ENCODE measurements around the gene HFE.
"Not testable (repeated sequence)": the region's sequence is repeated elsewhere in the genome, so short reads cannot be mapped to it uniquely, and the experiment has no call there.

The HFE gene

DNA sequence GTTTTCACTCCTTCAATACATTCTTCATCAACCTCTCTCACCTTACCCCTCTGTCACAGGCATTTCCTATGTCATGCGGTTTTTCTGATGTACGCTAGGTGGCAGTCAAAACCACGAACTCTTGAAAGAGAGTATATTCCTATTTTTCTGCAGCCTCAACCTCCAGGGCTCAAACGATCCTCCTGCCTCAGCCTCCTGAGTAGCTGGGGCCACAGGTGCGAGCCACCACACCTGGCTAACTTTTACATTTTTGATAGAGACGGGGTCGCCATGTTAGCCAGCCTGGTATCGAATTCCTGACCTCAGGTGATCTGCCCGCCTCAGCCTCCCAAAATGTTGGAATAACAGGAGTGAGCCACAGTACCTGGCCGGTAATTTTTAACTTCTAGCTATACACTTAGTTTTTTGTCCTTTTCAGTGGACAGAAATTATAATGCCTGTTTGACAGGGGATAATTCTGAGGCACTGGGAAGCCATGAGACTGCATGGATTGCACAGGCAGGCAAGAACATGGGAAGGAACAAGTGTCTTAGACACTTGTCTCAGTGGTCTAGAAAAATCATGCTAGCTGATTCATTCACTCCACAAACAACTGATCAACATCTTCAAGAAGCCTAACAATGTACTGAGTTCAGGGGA lies 22.5 kb upstream of the HFE start:
- DNase-seq = no peak

DNA sequence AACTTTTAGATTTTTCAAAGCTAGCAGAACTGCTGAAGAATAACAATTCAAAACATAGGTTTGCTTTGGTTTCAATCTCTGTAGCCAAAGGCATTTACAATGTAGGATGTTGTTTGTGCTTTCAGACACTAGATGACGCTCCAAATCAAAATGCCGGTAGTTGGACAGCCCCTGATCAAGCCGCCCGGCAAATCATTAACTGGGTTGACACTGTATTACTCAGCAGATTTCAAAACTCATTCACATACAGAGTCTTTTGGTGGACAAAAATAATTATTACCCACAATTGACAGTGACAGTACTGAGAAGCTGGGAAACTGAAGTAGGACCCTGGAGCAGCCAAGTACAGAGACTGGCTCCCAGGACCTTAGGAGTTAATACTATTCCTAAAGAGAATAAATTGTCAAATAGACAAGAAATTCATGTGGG lies 21.3 kb upstream of the HFE start:
- DNase-seq = no peak

DNA sequence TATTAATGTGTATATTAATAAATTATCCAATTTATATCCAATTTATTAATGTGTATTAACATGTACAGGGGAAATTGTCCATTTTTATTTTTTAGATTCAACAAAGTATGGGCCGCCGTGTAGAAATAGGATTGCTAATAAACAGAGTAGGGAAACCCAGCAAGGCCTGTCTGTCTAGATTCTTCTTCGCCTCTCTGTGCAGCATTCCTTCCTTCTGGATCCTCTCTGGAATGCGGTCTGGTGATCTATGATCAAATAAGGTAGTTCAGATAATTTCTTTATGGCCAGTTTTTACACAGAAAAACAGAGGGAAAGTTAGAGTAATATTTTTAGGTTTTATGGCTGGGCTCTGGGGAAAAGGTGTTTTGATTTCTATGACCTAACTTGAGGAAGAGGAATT lies 19.9 kb upstream of the HFE start:
- DNase-seq = no peak

DNA sequence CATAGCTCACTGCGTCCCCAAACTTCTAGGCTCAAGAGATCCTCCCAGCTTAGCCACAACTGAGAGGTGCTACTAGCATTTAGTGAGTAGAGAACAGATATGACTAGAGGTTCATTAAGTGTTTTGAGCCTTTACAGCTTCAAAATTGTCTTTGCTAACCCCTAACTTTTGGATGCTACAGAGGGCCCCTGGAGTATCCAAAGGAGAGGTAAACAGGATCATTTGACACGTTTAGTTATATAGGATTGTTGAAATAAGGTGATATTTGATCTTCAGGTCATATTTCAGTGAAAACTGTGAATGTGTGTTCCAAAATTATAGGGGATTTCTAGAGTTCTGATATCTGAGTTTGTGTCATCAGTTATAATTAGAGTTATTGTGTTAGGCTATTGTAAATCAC lies 19.2 kb upstream of the HFE start:
- no peak for DNase-seq

DNA sequence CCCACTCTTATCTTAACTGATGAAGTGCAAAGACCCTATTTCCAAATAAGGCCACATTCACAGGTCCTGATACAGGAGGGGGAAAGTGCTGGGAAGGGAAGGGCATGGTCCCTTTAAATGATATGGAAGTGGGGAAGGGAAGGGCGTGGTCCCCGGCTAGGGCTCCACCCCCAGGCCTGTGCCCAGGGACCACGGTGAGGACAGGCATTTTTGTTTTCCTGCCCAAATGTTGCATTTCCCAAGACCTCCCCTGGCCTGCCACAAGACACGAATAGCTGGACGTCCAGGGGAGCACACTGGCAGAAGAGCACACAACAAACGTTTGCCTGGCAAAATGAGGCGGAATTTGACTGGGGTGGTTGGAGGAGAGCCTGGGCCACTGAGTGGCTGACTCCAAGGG lies 16.1 kb upstream of the HFE start:
- DNase-seq = no peak

DNA sequence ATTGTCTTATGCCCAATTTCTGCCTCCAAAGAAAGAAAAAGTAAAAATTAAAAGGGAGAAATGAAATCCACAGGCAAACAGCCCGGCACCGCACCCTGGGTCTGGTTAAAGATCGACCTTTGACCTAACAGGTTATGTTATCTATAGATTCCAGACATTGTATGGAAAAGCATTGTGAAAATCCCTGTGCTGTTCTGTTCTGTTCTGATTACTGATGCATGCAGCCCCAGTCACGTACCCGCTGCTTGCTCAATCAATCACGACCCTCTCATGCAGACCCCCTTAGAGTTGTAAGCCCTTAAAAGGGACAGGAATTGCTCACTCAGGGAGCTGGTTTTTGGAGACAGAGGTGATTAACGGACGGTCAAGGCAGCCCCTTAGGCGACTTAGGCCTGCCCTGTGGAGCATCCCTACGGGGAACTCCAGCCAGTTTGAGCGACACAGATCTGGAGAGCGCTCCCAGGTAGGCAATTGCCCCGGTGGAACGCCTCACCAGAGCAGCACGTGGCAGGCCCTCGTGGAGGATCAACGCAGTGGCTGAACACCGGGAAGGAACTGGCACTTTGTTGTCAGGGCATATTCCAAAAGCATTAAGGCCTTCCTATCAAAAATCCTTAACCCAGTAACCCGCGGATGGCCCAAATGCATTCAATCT lies 12.0 kb upstream of the HFE start:
- DNase-seq = no peak

DNA sequence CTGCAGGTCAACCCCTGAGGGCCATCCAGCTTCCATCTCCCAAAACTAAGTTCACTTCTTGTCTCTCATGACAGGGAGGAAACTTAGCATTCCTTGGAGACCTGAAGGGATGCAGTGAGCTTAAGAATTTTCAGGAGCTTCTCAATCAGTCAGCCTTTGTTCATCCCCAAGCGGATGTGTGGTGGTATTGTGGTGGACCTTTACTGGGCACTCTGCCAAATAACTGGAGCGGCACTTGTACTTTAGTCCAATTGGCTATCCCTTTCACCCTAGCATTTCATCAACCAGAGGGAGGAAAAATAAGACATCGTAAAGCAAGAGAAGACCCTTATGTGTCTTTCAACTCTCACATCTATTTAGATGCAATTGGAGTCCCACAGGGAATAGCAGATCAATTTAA lies 9.2 kb upstream of the HFE start:
- DNase-seq = not testable (repeated sequence)

DNA sequence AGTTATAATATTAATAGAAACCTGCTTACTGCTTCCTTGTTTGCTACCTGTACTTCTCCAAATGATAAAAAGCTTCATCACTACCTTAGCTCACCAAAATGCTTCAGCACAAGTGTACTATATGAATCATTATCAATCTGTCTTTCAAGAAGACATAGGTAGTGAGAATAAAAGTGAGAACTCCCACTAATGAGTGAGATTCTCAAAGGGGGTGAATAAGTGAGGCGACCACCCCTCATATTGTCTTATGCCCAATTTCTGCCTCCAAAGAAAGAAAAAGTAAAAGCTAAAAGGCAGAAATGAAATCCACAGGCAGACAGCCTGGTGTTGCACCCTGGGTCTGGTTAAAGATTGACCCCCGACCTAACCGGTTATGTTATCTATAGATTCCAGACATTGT lies 6.1 kb upstream of the HFE start:
- not testable (repeated sequence) for DNase-seq

DNA sequence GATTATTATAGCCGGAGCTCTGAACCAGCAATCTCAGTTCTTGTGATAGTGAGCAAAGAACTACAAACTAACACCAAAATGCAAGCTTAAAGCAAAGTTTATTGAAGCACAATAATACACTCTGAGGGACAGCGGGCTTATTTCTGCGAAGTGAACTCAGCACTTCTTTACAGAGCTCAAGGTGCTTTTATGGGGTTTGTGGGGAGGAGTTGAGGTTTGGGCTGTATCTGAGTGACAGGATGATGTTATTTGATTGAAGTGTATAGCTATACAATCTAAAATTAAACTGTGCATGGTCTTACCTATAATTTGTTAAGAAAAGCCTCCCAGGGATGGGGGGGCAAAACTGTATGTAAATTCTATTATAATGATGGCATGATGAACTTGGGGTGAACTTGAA lies 1.0 kb upstream of the HFE start:
- no peak for DNase-seq

DNA sequence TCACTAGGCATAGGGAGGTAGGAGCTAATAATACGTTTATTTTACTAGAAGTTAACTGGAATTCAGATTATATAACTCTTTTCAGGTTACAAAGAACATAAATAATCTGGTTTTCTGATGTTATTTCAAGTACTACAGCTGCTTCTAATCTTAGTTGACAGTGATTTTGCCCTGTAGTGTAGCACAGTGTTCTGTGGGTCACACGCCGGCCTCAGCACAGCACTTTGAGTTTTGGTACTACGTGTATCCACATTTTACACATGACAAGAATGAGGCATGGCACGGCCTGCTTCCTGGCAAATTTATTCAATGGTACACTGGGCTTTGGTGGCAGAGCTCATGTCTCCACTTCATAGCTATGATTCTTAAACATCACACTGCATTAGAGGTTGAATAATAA lies 1.1 kb downstream of the HFE start:
- no peak for DNase-seq

DNA sequence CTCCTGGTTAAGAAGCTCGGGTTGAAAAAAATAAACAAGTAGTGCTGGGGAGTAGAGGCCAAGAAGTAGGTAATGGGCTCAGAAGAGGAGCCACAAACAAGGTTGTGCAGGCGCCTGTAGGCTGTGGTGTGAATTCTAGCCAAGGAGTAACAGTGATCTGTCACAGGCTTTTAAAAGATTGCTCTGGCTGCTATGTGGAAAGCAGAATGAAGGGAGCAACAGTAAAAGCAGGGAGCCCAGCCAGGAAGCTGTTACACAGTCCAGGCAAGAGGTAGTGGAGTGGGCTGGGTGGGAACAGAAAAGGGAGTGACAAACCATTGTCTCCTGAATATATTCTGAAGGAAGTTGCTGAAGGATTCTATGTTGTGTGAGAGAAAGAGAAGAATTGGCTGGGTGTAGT lies 2.0 kb downstream of the HFE start:
- no peak for DNase-seq

DNA sequence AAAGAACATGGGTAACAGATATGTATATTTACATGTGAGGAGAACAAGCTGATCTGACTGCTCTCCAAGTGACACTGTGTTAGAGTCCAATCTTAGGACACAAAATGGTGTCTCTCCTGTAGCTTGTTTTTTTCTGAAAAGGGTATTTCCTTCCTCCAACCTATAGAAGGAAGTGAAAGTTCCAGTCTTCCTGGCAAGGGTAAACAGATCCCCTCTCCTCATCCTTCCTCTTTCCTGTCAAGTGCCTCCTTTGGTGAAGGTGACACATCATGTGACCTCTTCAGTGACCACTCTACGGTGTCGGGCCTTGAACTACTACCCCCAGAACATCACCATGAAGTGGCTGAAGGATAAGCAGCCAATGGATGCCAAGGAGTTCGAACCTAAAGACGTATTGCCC lies 5.2 kb downstream of the HFE start:
- no peak for DNase-seq

DNA sequence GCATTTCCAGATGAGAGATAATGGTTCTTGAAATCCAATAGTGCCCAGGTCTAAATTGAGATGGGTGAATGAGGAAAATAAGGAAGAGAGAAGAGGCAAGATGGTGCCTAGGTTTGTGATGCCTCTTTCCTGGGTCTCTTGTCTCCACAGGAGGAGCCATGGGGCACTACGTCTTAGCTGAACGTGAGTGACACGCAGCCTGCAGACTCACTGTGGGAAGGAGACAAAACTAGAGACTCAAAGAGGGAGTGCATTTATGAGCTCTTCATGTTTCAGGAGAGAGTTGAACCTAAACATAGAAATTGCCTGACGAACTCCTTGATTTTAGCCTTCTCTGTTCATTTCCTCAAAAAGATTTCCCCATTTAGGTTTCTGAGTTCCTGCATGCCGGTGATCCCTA lies 6.8 kb downstream of the HFE start:
- DNase-seq = no peak

DNA sequence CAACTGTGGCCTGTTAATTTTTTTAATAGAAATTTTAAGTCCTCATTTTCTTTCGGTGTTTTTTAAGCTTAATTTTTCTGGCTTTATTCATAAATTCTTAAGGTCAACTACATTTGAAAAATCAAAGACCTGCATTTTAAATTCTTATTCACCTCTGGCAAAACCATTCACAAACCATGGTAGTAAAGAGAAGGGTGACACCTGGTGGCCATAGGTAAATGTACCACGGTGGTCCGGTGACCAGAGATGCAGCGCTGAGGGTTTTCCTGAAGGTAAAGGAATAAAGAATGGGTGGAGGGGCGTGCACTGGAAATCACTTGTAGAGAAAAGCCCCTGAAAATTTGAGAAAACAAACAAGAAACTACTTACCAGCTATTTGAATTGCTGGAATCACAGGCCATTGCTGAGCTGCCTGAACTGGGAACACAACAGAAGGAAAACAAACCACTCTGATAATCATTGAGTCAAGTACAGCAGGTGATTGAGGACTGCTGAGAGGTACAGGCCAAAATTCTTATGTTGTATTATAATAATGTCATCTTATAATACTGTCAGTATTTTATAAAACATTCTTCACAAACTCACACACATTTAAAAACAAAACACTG lies 10.1 kb downstream of the HFE start:
- peak; percentile 10 for DNase-seq

DNA sequence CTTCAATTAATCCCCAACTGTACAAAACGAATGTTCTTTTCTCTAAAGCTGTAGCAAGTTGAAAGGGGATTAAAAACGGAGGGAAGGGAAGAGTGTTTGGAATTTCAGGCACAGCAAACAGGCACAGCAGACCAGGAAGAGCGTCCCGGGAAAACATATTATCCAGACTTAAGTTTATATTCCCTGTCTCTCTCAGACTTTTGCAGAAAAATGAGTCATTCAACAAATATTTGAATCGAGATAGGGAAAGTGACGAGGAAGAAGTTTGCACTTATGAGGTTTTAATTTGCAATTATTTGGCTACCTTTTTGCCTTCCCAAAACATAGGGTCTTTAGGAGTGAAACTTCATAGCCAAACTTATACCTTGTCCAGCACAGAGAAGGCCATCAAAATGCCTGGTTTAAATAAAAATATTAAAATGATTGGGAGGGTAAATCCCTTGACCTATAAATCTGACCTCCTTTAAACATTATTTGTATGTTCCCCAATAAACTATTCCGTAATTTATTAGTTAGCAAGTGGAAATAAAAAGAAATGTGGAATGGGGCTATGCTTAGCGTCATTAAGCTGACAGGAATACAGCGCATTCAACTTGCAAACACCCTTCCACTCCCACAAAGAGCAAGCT lies 16.0 kb downstream of the HFE start:
- no peak for DNase-seq

DNA sequence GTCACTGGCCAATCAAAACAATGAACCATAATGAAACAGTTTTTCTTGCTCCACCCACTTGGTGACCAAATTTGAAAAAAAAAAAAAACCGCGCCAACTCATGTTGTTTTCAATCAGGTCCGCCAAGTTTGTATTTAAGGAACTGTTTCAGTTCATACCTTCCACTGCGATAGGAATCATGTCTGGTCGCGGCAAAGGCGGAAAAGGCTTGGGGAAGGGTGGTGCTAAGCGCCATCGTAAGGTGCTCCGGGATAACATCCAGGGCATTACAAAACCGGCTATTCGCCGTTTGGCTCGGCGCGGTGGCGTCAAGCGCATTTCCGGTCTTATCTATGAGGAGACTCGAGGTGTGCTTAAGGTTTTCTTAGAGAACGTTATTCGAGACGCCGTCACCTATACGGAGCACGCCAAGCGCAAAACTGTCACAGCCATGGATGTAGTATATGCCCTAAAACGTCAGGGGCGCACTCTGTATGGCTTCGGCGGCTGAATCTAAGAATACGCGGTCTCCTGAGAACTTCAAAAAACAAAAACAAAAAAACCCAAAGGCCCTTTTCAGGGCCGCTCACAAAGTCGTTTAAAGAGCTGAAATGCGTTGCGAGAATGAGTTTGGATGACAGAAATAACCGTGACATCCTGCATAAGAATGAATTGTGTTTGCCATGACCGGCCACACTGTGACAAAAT lies 16.7 kb downstream of the HFE start:
- DNase-seq = peak; percentile 84

DNA sequence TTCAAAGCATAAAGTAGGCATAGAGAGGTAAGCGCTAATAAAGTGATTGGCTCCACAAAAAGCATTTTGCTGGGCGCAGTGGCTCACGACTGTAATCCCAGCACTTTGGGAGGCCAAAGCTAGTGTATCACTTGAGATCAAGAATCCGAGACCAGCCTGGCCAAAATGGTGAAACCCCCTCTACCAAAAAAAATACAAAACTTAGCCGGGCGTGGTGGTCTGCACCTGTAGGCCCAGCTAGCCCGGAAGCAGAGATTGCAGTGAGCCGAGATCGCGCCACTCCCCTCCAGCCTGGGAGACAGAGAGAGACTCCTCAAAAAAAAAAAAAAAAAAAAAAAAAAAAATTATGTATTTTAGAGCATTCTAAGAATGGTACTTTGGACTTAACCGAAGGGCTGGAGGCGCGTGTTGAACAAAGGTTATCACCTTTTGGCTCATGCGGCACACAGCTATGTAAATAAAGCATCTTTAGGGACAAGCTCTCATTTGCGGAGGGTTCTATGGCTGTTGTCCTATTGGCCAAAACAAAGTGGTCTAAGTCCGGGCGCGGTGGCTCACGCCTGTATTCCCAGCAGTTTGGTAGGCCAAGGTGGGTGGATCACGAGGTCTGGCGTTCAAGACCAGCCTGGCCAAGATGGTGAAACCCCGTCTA lies 17.4 kb downstream of the HFE start:
- DNase-seq = no peak

DNA sequence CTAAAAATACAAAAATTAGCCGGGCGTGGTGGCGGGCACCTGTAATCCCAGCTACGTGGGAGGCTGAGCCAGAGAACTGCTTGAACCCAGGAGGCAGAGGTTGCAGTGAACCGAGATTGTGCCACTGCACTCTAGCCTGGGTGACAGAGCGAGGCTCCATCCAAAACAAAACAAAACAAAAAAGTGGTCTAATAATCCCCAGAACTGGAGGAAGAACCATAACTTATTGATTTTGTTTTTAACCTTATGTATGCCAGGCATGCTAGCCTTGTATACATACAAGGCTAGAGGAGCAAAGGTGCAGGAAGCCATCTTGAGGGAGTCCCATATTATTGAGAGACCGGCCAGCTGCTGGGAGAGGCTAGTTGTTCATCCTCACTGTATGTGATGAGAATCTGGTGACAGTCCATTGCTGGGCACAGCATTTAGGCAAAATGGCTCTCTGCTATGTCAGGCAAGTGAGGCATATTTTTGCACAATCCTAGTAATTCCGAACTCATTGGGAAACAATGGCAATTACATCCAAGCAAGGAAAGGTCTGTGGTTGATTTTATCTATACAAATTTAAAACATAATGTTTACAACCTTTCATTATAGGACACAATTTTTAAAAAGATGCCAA lies 18.0 kb downstream of the HFE start:
- DNase-seq = no peak

DNA sequence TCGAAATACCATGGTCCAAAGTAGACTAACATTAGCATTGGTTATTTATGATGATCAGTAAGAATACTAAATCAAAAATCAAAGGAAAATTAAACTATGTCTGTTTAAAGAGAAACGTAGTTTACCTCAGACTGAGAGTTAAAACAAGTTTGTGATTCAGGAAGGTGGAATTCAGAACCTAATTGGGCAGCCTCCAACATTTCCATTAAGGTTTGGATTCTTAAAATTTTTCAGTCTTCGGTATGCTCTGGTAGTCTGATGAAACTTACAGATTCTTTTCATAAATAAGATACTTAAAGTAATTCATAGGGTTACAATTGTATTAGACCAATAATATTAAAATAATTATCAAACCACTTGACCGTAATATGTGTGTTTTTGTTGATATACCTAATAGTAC lies 18.6 kb downstream of the HFE start:
- DNase-seq = no peak

DNA sequence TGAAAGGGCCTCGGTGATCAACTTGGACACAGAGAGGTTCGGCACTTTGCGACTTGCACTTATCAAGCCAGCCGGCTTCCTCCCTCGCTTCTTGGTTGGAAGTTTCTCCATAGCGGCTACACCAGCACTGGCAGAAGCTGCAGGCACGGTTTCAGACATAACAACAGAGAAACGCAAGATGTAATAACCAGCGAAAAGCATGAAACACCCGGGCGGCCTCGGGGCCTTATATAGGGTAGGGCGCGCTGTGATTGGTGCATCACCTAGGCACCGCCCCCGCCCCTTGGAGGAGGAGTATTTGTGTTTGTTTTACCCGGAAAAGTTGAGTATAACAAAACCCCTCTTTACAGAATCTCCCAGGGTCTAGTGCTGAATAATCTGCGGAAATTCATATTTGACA lies 20.7 kb downstream of the HFE start:
- DNase-seq = no peak

DNA sequence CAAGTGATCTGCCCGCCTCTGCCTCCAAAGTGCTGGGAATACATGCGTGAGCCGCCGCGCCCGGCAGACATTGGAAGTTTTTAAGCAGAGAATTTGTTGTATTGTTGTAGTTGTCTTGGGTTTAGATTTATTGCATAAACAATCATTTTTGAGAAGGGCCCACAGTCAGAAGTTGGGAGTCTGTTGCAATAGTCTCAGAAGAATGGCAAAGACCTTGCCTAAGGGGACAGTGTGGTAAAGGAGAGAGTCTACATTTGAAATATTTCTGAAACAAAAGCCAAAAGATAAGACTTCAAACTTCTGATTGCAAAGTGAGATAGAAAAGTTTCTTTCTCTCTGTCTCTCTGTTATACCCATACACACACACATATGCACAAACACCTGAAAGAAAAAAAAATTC lies 22.5 kb downstream of the HFE start:
- DNase-seq = no peak

DNA sequence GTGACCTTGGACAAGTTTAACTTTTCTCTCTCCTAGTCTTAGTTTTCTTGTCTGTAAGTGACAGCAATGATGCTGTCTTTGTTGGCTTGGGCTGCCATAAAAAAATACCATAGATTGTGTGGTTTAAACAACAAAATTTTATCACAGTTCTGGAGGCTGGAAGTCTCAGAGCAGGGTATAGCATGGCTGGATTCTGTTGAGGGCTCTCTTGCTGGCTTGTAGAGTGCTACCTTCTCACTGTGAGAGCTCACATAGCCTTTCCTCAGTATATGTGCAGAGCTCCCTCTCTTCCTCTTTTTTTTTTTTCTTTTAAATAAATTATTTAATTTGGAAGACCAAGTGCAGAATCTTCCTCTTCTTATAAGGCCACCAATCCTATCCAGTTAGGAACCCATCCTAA lies 26.3 kb downstream of the HFE start:
- DNase-seq = no peak

DNA sequence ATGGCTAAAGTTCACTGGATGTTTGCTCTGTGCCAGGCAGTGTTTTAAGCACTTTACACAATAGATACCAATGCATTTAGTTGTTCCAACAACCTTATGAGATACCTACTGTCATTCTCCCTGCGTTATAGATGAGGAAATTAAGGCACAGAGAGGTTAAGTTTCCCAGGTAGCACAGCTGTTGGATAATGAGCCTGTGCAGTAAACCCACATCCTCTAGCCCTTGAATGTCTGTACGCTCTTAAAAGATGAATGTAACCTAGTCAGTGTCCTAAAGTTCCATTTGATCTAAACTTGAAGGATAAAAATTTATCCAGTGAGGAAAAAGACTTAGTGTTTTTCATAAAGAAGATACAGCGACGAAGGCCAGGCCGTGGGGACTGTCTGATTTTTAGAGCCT lies 28.0 kb downstream of the HFE start:
- no peak for DNase-seq
